Measurements from ENCODE around the gene GPX6. TPM values are rescaled to one million over a fixed set of nuclear protein-coding genes. Genes with fewer than 3 reads are reported as not detected.

The GPX6 gene
- total and polyA plus RNA-seq, 2 donors (not counting 1 experiment from before 2014, with no cell fraction given), result not detected

DNA sequence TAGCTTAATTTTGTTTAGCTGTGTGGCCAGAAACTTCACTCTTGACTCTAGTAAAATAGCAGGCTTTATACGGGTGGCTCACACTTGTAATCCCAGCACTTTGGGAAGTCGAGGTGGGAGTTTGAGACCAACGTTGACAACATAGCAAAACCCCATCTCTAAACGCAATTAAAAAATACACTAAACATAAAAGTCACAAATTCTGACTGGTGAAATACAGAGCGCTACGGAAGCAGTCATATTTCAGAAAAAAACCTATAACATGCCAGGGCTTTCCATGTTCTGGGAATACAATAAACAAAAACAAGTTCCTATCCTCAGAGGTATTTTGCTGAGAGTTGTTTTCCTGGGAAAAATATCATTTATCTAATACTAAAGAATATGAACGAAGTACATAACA is 47.5 kb downstream of the GPX6 start:
- Histone ChIP-seq H3K9me3 (ENCODE audit: control insufficient read depth, insufficient read depth, low read depth, low read length) (no peaks in the 10 kb centered on the region), H3K9ac (ENCODE audit: insufficient read depth, low read length) (no peak overlapping the region), H3K36me3 (ENCODE audit: control insufficient read depth, insufficient read depth, low read length) (no peaks in the 10 kb centered on the region), H3K4me1 (ENCODE audit: control insufficient read depth, extremely low read depth, insufficient read depth, low read length) (no peaks in the 10 kb centered on the region), H3K27ac (ENCODE audit: insufficient read depth, low read length) (no peak overlapping the region), H4K20me1 (ENCODE audit: control insufficient read depth, extremely low read depth, insufficient read depth, low read length) (no peaks in the 10 kb centered on the region), H2AFZ (ENCODE audit: low read length) (no peak overlapping the region), H3K4me3 (replicated peaks in 1 of 4; ENCODE audit: control extremely low read depth in 1 of 4, insufficient read depth in 1 of 4, low read depth in 3 of 4, low read length in 4 of 4) (no peak overlapping the region), H3K79me2 (ENCODE audit: control insufficient read depth, insufficient read depth, low read length) (no peaks in the 10 kb centered on the region), H3K4me2 (ENCODE audit: extremely low read depth, insufficient read depth, low read length) (no peak overlapping the region), H3K27me3 (ENCODE audit: control insufficient read depth, insufficient read depth, low read length) (no peaks in the 10 kb centered on the region)
- no peak for DNase-seq (ENCODE audit: low read depth in 2 of 2)
- TF ChIP-seq, protein P1, sequence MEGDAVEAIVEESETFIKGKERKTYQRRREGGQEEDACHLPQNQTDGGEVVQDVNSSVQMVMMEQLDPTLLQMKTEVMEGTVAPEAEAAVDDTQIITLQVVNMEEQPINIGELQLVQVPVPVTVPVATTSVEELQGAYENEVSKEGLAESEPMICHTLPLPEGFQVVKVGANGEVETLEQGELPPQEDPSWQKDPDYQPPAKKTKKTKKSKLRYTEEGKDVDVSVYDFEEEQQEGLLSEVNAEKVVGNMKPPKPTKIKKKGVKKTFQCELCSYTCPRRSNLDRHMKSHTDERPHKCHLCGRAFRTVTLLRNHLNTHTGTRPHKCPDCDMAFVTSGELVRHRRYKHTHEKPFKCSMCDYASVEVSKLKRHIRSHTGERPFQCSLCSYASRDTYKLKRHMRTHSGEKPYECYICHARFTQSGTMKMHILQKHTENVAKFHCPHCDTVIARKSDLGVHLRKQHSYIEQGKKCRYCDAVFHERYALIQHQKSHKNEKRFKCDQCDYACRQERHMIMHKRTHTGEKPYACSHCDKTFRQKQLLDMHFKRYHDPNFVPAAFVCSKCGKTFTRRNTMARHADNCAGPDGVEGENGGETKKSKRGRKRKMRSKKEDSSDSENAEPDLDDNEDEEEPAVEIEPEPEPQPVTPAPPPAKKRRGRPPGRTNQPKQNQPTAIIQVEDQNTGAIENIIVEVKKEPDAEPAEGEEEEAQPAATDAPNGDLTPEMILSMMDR (conservative IDR thresholded peaks at IDR 0.05 in 1 of 2, IDR thresholded peaks at IDR 0.05 in 1 of 2; ENCODE audit: low read depth in 1 of 2, low read length in 2 of 2), result no peak
- TF ChIP-seq EZH2 (IDR thresholded peaks at IDR 0.05; ENCODE audit: low read length, missing control alignments), result no peak

DNA sequence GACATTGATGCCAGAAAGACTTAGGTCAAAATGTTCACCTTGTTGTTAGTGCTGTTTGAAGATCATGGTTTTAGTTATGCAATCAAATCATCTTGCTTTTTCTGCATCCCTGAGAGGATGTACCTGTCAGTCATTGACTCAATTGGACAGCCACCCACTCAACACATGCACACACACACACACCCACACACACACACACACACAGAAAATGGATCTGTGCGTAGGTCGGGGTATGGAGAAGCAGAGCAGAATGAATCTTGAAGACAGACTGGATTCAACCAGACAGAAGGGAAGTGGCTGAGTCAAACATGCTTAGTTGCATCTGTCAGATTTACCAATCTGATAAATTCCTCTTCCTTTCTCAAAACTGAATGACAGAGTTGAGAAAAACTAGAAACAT is 53.2 kb downstream of the GPX6 start:
- no peak overlapping the region for H3K4me3 ChIP-seq (replicated peaks in 1 of 4; ENCODE audit: control extremely low read depth in 1 of 4, insufficient read depth in 1 of 4, low read depth in 3 of 4, low read length in 4 of 4)
- H3K4me1 ChIP-seq (ENCODE audit: control insufficient read depth, extremely low read depth, insufficient read depth, low read length), result no peaks in the 10 kb centered on the region
- no peaks in the 10 kb centered on the region for H3K79me2 ChIP-seq (ENCODE audit: control insufficient read depth, insufficient read depth, low read length)
- H3K27ac ChIP-seq (ENCODE audit: insufficient read depth, low read length), result no peak overlapping the region
- TF ChIP-seq, protein P1 (conservative IDR thresholded peaks at IDR 0.05 in 1 of 2, IDR thresholded peaks at IDR 0.05 in 1 of 2; ENCODE audit: low read depth in 1 of 2, low read length in 2 of 2), result no peak
- TF ChIP-seq EZH2 (IDR thresholded peaks at IDR 0.05; ENCODE audit: low read length, missing control alignments), result no peak
- no peak overlapping the region for H3K4me2 ChIP-seq (ENCODE audit: extremely low read depth, insufficient read depth, low read length)
- H2AFZ ChIP-seq (ENCODE audit: low read length), result no peak overlapping the region
- no peaks in the 10 kb centered on the region for H4K20me1 ChIP-seq (ENCODE audit: control insufficient read depth, extremely low read depth, insufficient read depth, low read length)
- DNase-seq (ENCODE audit: low read depth in 2 of 2), result no peak
- H3K9me3 ChIP-seq (ENCODE audit: control insufficient read depth, insufficient read depth, low read depth, low read length), result no peaks in the 10 kb centered on the region
- no peaks in the 10 kb centered on the region for H3K27me3 ChIP-seq (ENCODE audit: control insufficient read depth, insufficient read depth, low read length)
- no peak overlapping the region for H3K9ac ChIP-seq (ENCODE audit: insufficient read depth, low read length)
- no peaks in the 10 kb centered on the region for H3K36me3 ChIP-seq (ENCODE audit: control insufficient read depth, insufficient read depth, low read length)

DNA sequence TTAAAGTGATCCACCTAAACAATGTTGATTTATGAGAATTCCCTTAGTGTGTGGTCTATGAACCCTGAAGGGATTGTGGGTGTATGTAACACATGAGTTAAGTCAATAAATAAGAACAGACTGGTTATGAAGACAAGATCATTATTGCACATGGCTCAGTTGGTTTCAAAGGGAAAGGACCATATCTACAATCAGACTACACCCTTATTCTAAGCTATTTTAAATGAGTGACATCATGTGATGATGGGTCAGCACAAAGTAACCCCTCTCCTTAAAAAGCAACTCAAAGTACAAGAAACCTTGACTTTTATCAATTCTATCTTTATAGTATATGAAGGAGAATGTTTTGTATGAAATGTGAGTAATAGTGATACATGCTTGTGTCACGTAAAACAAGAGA is 57.0 kb downstream of the GPX6 start:
- no peak overlapping the region for H3K9ac ChIP-seq (ENCODE audit: insufficient read depth, low read length)
- H3K27ac ChIP-seq (ENCODE audit: insufficient read depth, low read length), result no peak overlapping the region
- H3K27me3 ChIP-seq (ENCODE audit: control insufficient read depth, insufficient read depth, low read length), result no peaks in the 10 kb centered on the region
- H3K4me3 ChIP-seq (replicated peaks in 1 of 4; ENCODE audit: control extremely low read depth in 1 of 4, insufficient read depth in 1 of 4, low read depth in 3 of 4, low read length in 4 of 4), result no peak overlapping the region
- H4K20me1 ChIP-seq (ENCODE audit: control insufficient read depth, extremely low read depth, insufficient read depth, low read length), result no peaks in the 10 kb centered on the region
- DNase-seq (ENCODE audit: low read depth in 2 of 2), result no peak
- H3K36me3 ChIP-seq (ENCODE audit: control insufficient read depth, insufficient read depth, low read length), result no peaks in the 10 kb centered on the region
- TF ChIP-seq EZH2 (IDR thresholded peaks at IDR 0.05; ENCODE audit: low read length, missing control alignments), result no peak
- TF ChIP-seq, protein P1 (conservative IDR thresholded peaks at IDR 0.05 in 1 of 2, IDR thresholded peaks at IDR 0.05 in 1 of 2; ENCODE audit: low read depth in 1 of 2, low read length in 2 of 2), result no peak
- H3K79me2 ChIP-seq (ENCODE audit: control insufficient read depth, insufficient read depth, low read length), result no peaks in the 10 kb centered on the region
- no peak overlapping the region for H3K4me2 ChIP-seq (ENCODE audit: extremely low read depth, insufficient read depth, low read length)
- H3K4me1 ChIP-seq (ENCODE audit: control insufficient read depth, extremely low read depth, insufficient read depth, low read length), result no peaks in the 10 kb centered on the region
- no peak overlapping the region for H2AFZ ChIP-seq (ENCODE audit: low read length)
- H3K9me3 ChIP-seq (ENCODE audit: control insufficient read depth, insufficient read depth, low read depth, low read length), result no peaks in the 10 kb centered on the region

Other genes starting within 250 kb of the GPX6 start
- 21.6 and 23.9 TPM in 2 replicates for gene ZSCAN26, start 248.7 kb downstream of the GPX6 start, total RNA-seq
- gene ZSCAN26, start 248.7 kb downstream of the GPX6 start, polyA plus RNA-seq, result 12.7 and 16.6 TPM in 2 replicates
- gene PGBD1, start 234.2 kb downstream of the GPX6 start, total RNA-seq, result 5.6 and 5.8 TPM in 2 replicates
- 5.5 and 5.8 TPM in 2 replicates for gene PGBD1, start 234.2 kb downstream of the GPX6 start, polyA plus RNA-seq
- gene ZSCAN31, start 179.6 kb downstream of the GPX6 start, total RNA-seq, result 5.0 and 5.9 TPM in 2 replicates
- gene ZSCAN31, start 179.6 kb downstream of the GPX6 start, polyA plus RNA-seq, result 1.8 and 2.9 TPM in 2 replicates
- 5.1 and 6.9 TPM in 2 replicates for gene ZKSCAN3, start 165.8 kb downstream of the GPX6 start, total RNA-seq
- gene ZKSCAN3, start 165.8 kb downstream of the GPX6 start, polyA plus RNA-seq, result 3.2 and 3.9 TPM in 2 replicates
- gene ZSCAN12, start 116.0 kb downstream of the GPX6 start, total RNA-seq, result 8.2 and 9.6 TPM in 2 replicates
- gene ZSCAN12, start 116.0 kb downstream of the GPX6 start, polyA plus RNA-seq, result 3.3 and 4.7 TPM in 2 replicates
- gene ZSCAN23, start 72.3 kb downstream of the GPX6 start, total RNA-seq, result 4.9 and 5.1 TPM in 2 replicates
- 1.1 and 3.8 TPM in 2 replicates for gene ZSCAN23, start 72.3 kb downstream of the GPX6 start, polyA plus RNA-seq
- gene GPX5, start 10.1 kb upstream of the GPX6 start, total RNA-seq, result not detected in 2 replicates
- gene GPX5, start 10.1 kb upstream of the GPX6 start, polyA plus RNA-seq, result not detected in 2 replicates